HepG2 (cell line): ENCODE results near the gene NUP35. TPM values are rescaled to one million over a fixed set of nuclear protein-coding genes. Genes with fewer than 3 reads are reported as not detected.
A peak's percentile ranks its signal among the peaks of the same experiment; 100 is the strongest.

Experiments used
- ATAC-seq: fragments of 200-7000 bp; cut with Tn5 transposase; 3 replicates; pipeline ENCODE4 v1.9.1; 2020; ENCODE audit warnings: mild to moderate bottlenecking, moderate library complexity
- BruUV-seq: library from RNA; stranded (reverse); fragments of 400-500 nt; replicated peaks from 2 replicates; lab custom pipeline; 2021; lab: Mats Ljungman, UMichigan
- CTCF ChIA-PET: fragments of 300-600 bp; formaldehyde crosslinking; extraction: SDS; loops from one replicate; lab custom pipeline; 2021; ENCODE audit warnings: low total read pairs, inconsistent platforms, low intra/inter-chr PET ratio; lab: Yijun Ruan, JAX
- POLR2A ChIA-PET: fragments of 350-600 bp; sonication (Branson Sonifier 250); formaldehyde crosslinking; loops from one replicate; lab custom pipeline; 2020; ENCODE audit warnings: antibody characterized with exemption, inconsistent platforms; lab: Yijun Ruan, JAX
- DNase-seq: peaks from one replicate; pipeline ENCODE4 v3.0.0-alpha.2; 2015; ENCODE audit warnings: low spot score
- FAIRE-seq: peaks from 3 replicates; lab custom pipeline; 2011; peaks lifted over from hg19 to GRCh38; lab: Jason Lieb, UNC
- H2AFZ ChIP-seq: one replicate; pipeline ENCODE4 v1.6.1; 2011; ENCODE audit warnings: low read length, inconsistent platforms
- H3K27ac ChIP-seq: fragments of 300-600 bp; 3 replicates; pipeline ENCODE4 v1.8.0; 2011; ENCODE audit warnings: mixed run types, mild to moderate bottlenecking, mixed read lengths, low read length, inconsistent platforms; ENCODE audit not compliant: insufficient read depth; ENCODE audit errors: extremely low read length
- H3K27me3 ChIP-seq, 2 experiments: fragments of 200-600 bp in 1 of 2; 2 replicates in 1 of 2; 3 replicates in 1 of 2; pipeline versions ENCODE4 v1.6.0 to v1.8.0; 2011; ENCODE audit warnings: low read length in 2 of 2, mild to moderate bottlenecking in 2 of 2, moderate library complexity in 2 of 2, inconsistent platforms in 1 of 2; ENCODE audit not compliant: insufficient read depth in 2 of 2, control insufficient read depth in 1 of 2
- H3K36me3 ChIP-seq, 2 experiments: fragments of 200-600 bp in 1 of 2; replicated peaks in 1 of 2; 2 replicates in 1 of 2; 3 replicates in 1 of 2; pipeline versions ENCODE4 v1.5.1 to v1.8.0; 2011; ENCODE audit warnings: low read length in 2 of 2, inconsistent platforms in 1 of 2; ENCODE audit not compliant: insufficient read depth in 2 of 2, control insufficient read depth in 1 of 2
- H3K4me1 ChIP-seq: 2 replicates; pipeline ENCODE4 v1.5.1; 2012; ENCODE audit warnings: low read length, inconsistent platforms; ENCODE audit not compliant: insufficient read depth
- H3K4me2 ChIP-seq: 2 replicates; pipeline ENCODE4 v1.6.0; 2011; ENCODE audit warnings: low read depth, low read length, inconsistent platforms
- H3K4me3 ChIP-seq, 3 experiments: fragments of 200-600 bp in 1 of 3; sonication (generic), shearing (Covaris generic) in 1 of 3; replicated peaks in 1 of 3; 2 replicates each; pipeline ENCODE4 v1.5.1; 2011 to 2016; ENCODE audit warnings: low read length in 3 of 3, inconsistent platforms in 2 of 3, low read depth in 2 of 3, mild to moderate bottlenecking in 2 of 3, control low read depth in 1 of 3, mixed read lengths in 1 of 3; ENCODE audit not compliant: insufficient read depth in 1 of 3
- H3K79me2 ChIP-seq: one replicate; pipeline ENCODE4 v1.6.1; 2011; ENCODE audit warnings: low read length, inconsistent platforms; ENCODE audit not compliant: insufficient read depth
- H3K9ac ChIP-seq: 2 replicates; pipeline ENCODE4 v1.6.0; 2011; ENCODE audit warnings: mild to moderate bottlenecking, low read depth, low read length, inconsistent platforms; ENCODE audit not compliant: insufficient read depth
- H3K9me3 ChIP-seq: 2 replicates; pipeline ENCODE4 v1.5.1; 2012; ENCODE audit warnings: mild to moderate bottlenecking, low read length
- H4K20me1 ChIP-seq: 2 replicates; pipeline ENCODE4 v1.6.0; 2011; ENCODE audit warnings: inconsistent platforms, mild to moderate bottlenecking, low read length, moderate library complexity; ENCODE audit not compliant: insufficient read depth
- ARID2 ChIP-seq: sonication (generic); formaldehyde crosslinking; IDR thresholded peaks from 2 replicates; pipeline ENCODE4 v1.8.1; 2022; ENCODE audit warnings: mild to moderate bottlenecking, missing genetic modification reagents, borderline replicate concordance
- ATF4 ChIP-seq, 2 experiments: fragments of 450-650 bp in 1 of 2; sonication (generic) in 1 of 2; formaldehyde crosslinking; IDR thresholded peaks; 2 replicates each; pipeline versions ENCODE4 v1.5.0 to v1.8.0; 2020 to 2022; ENCODE audit warnings: mild to moderate bottlenecking in 1 of 2, missing genetic modification reagents in 1 of 2
- ELK4 ChIP-seq: sonication (generic); formaldehyde crosslinking; IDR thresholded peaks from 2 replicates; pipeline ENCODE4 v1.9.0; 2021; ENCODE audit warnings: missing genetic modification reagents, borderline replicate concordance
- ETV5 ChIP-seq: IDR thresholded peaks from 2 replicates; pipeline ENCODE4 v1.6.1; 2018; ENCODE audit warnings: missing biosample characterization, missing genetic modification reagents, inconsistent platforms, borderline replicate concordance
- PAXIP1 ChIP-seq: sonication (generic); formaldehyde crosslinking; conservative IDR thresholded peaks from 2 replicates; pipeline ENCODE4 v1.4.0; 2020; ENCODE audit warnings: mild to moderate bottlenecking, missing genetic modification reagents, moderate library complexity
- RFXAP ChIP-seq: sonication (generic); formaldehyde crosslinking; IDR thresholded peaks from 2 replicates; pipeline ENCODE4 v1.4.0; 2020; ENCODE audit warnings: missing genetic modification reagents, borderline replicate concordance
- RXRA ChIP-seq: sonication (generic); formaldehyde crosslinking; IDR thresholded peaks from 2 replicates; pipeline ENCODE4 v1.5.1; 2020; ENCODE audit warnings: missing genetic modification reagents
- TCF7 ChIP-seq: sonication (generic); IDR thresholded peaks from 2 replicates; pipeline ENCODE4 v1.6.1; 2016; ENCODE audit warnings: antibody characterized with exemption, low read depth
- XBP1 ChIP-seq: sonication (generic); formaldehyde crosslinking; IDR thresholded peaks from 2 replicates; pipeline ENCODE4 v1.5.0; 2020; ENCODE audit warnings: missing genetic modification reagents
- ZKSCAN1 ChIP-seq: fragments of 150-350 bp; IDR thresholded peaks from 2 replicates; pipeline ENCODE4 v1.6.1; 2014; ENCODE audit warnings: low read length
- ZNF143 ChIP-seq: sonication (generic); formaldehyde crosslinking; IDR thresholded peaks from 2 replicates; pipeline ENCODE4 v1.4.0; 2020; ENCODE audit warnings: missing genetic modification reagents
- ZNF207 ChIP-seq: fragments of 450-650 bp; IDR thresholded peaks from 2 replicates; pipeline ENCODE4 v1.6.1; 2016; ENCODE audit warnings: antibody characterized with exemption, borderline replicate concordance
- ZNF607 ChIP-seq: sonication (generic); formaldehyde crosslinking; IDR thresholded peaks from 2 replicates; pipeline ENCODE4 v1.5.1; 2020; ENCODE audit warnings: missing genetic modification reagents, mild to moderate bottlenecking, borderline replicate concordance
- ZNF614 ChIP-seq: IDR thresholded peaks from 2 replicates; pipeline ENCODE4 v1.6.1; 2018; ENCODE audit warnings: missing biosample characterization, missing genetic modification reagents, inconsistent platforms, borderline replicate concordance
- ZNF740 ChIP-seq: sonication (generic); formaldehyde crosslinking; IDR thresholded peaks from 2 replicates; pipeline ENCODE4 v1.4.0; 2020; ENCODE audit warnings: missing genetic modification reagents
- ZNF75D ChIP-seq: sonication (generic); formaldehyde crosslinking; IDR thresholded peaks from 2 replicates; pipeline ENCODE4 v1.8.1; 2023; ENCODE audit warnings: missing genetic modification reagents, mild to moderate bottlenecking, borderline replicate concordance
- WGBS: methylation state at CpG from one replicate; pipeline ENCODE4 v1.1.6; 2017; ENCODE audit warnings: low lambda C conversion rate; 5-methylcytosine and 5-hydroxymethylcytosine counted together
- in situ Hi-C: cut with HindIII; loops from 2 replicates; pipeline ENCODE4 v1.10.0; 2017; ENCODE audit warnings: low pct_unique_long_range_greater_than_20kb; ENCODE audit not compliant: extremely low pct_ligation_motif_present
- intact Hi-C: fragments of 100-400 bp; cut with micrococcal nuclease; formaldehyde crosslinking; loops from one replicate; pipeline ENCODE4 v1.10.0; 2022; ENCODE audit not compliant: unreplicated experiment
- polyA plus RNA-seq, 8 experiments: library from polyadenylated mRNA; depleted of rRNA in 3 of 8; stranded (reverse) in 7 of 8; unstranded in 1 of 8; fragments of >200 nt; fragmentation: Illumina TruSeq in 4 of 8; extraction: Trizol in 4 of 8; gene quantifications; 2 replicates each; pipeline versions ENCODE4 v1.2.1 to v1.2.3, GENCODE V29; 2011 to 2016; ENCODE audit warnings: low read depth in 4 of 8, missing spikeins in 1 of 8, mixed read lengths in 1 of 8; ENCODE audit not compliant: insufficient read depth in 1 of 8
- total RNA-seq, 5 experiments: library from RNA; depleted of rRNA; stranded (reverse); fragments of >200 nt; fragmentation: Illumina TruSeq; extraction: Trizol; gene quantifications; 2 replicates each; pipeline ENCODE4 v1.2.3, GENCODE V29; 2016; ENCODE audit warnings: low read depth in 1 of 5

NUP35 gene
- total and polyA plus RNA-seq, 2 of the 13 experiments (the other 11 are each of a cell fraction or from before 2014, with no cell fraction given): 16.9 to 53.6 TPM

GRCh38 chr2:183078163-183078463 is 46.1 kb upstream of the NUP35 start (continued):
- TF ChIP-seq ETV5 (CRISPR knock-in tag) (no peak), ZKSCAN1 (0 out of 2 replicates have a peak, but pooled peaks have one; percentile 10)
- TF ChIP-seq, all 625 proteins: peak for 9

- Histone ChIP-seq H3K36me3 (no peaks in the 10 kb centered on the region), H4K20me1 (no peaks in the 10 kb centered on the region), H3K4me2 (peak within 1 kb of the TSS; percentile 85), H3K4me3 (peak within 1 kb of the TSS; percentile 69 to 88 (median 79)), H3K79me2 (no peaks in the 10 kb centered on the region), H2AFZ (peak within 1 kb of the TSS; percentile 99), H3K9ac (peak within 1 kb of the TSS; percentile 63), H3K4me1 (peaks cover 19% of the 10 kb centered on the region), H3K27ac (peak within 1 kb of the TSS; percentile 37), H3K27me3 (peaks cover 0 to 24% of the 10 kb centered on the region in 2 experiments; a peak in 2 of 5 replicates), H3K9me3 (no peaks in the 10 kb centered on the region)
- FAIRE-seq: peak; percentile 93
- BruUV-seq: no TSS peak
- ChIA-PET CTCF (no interaction called here), POLR2A (interaction anchor here (0.9 to 1.8 kb wide), 8 partner anchors 9 to 233 kb away, joined by 3 to 17 read pairs (median 4); partner anchors contain the start of gene NUP35)
- WGBS: 0% methylated on average over 20 of the region's 20 CpGs
- peak; percentile 95 for ATAC-seq
- DNase-seq: peak; percentile 95
- intact Hi-C loops (loop anchor here (1.0 to 2.0 kb wide), 3 partner anchors 21 to 46 kb away; partner anchors contain the start of genes NCKAP1 and NUP35), in situ Hi-C loops (no loop called here)
- TF ChIP-seq ARID2 (CRISPR knock-in tag) (peak; percentile 62), TCF7 (no peak; the same call in 1 of the 2 replicates), ZNF143 (CRISPR knock-in tag) (peak; percentile 57; the same call in 1 of the 2 replicates), ZNF75D (CRISPR knock-in tag) (no peak), ZNF607 (CRISPR knock-in tag) (peak; percentile 93; the same call in 1 of the 2 replicates), RXRA (CRISPR knock-in tag) (peak; percentile 38; the same call in 1 of the 2 replicates), RFXAP (CRISPR knock-in tag) (peak; percentile 83), ZNF207 (no peak), ZNF614 (CRISPR knock-in tag) (0 out of 2 replicates have a peak, but pooled peaks have one; percentile 49), PAXIP1 (CRISPR knock-in tag) (peak; percentile 47; the same call in 1 of the 2 replicates), ZNF740 (CRISPR knock-in tag) (0 out of 2 replicates have a peak, but pooled peaks have one; percentile 19), ELK4 (no peak), XBP1 (CRISPR knock-in tag) (no peak), ATF4 (CRISPR knock-in tag; IDR thresholded peaks at IDR 0.05) (peak in 1 of 2 experiments; percentile 64; a peak in 1 of 4 replicates)
Measured at GRCh38 chr2:183078464-183079138, 45.6 kb upstream of the NUP35 start, which contains the start of gene DUSP19. DUSP19 (plus strand) TSS chr2:183078747; CDS start chr2:183078934, 187 bp downstream.
